Measurements from ENCODE around the gene NELFA.

NELFA gene

DNA sequence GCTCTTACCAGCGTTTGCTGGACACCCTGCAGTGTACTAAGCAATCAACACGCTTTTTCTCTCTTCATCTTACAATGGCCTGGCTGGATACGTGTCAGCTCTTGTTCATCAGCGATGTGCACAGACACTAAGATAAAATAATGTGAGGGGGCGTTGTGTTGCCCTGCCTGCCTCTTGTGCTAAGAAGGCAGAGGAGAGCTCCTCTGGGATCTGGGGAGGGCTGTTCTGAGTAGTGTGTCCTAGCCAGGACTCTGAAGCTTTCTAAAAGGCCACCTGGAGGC, 49.7 kb downstream of the NELFA start:
- peaks cover 0 to 1% of the 10 kb centered on the region in 2 donors for H3K4me1 ChIP-seq (ENCODE audit: control insufficient read depth in 2 of 2, insufficient read depth in 1 of 2, low read depth in 1 of 2, low read length in 2 of 2)
- no CpG with 5 or more reads among the region's 5 CpGs for WGBS, 2 donors (ENCODE audit: extremely low coverage in 2 of 2, insufficient read length in 2 of 2, insufficient replicate concordance in 1 of 2)
- no peak overlapping the region for H4K8ac ChIP-seq (ENCODE audit: low read depth, low read length)
- no peak overlapping the region for H3K4me2 ChIP-seq (ENCODE audit: insufficient read depth, low read length, poor library complexity, severe bottlenecking)
- no peak overlapping the region for H3K27ac ChIP-seq (replicated peaks; ENCODE audit: low read length)
- H2BK120ac ChIP-seq (ENCODE audit: low read depth, low read length), result no peak overlapping the region
- no peak overlapping the region for H2BK15ac ChIP-seq (ENCODE audit: low read length)
- H2BK12ac ChIP-seq (ENCODE audit: low read length), result no peak overlapping the region
- peaks cover 64 to 99% of the 10 kb centered on the region in 2 donors for H3K36me3 ChIP-seq (replicated peaks in 1 of 2; ENCODE audit: control insufficient read depth in 2 of 2, insufficient read depth in 2 of 2, low read length in 2 of 2)
- no peak overlapping the region for H2BK5ac ChIP-seq (ENCODE audit: low read length)
- H3K9me3 ChIP-seq (replicated peaks in 1 of 2; ENCODE audit: control insufficient read depth in 2 of 2, insufficient read depth in 1 of 2, low read depth in 1 of 2, low read length in 2 of 2), result no peaks in the 10 kb centered on the region
- no peak overlapping the region for H3K23ac ChIP-seq (ENCODE audit: low read depth, low read length, poor library complexity)
- H3K18ac ChIP-seq (ENCODE audit: low read length), result no peak overlapping the region
- no peak overlapping the region for H3K4me3 ChIP-seq (ENCODE audit: low read length in 2 of 2)
- no peak overlapping the region for H2AK5ac ChIP-seq (ENCODE audit: low read depth, low read length)
- H2AFZ ChIP-seq (ENCODE audit: low read length), result no peak overlapping the region
- no peak overlapping the region for H3K4ac ChIP-seq (ENCODE audit: low read length)
- peaks cover 5% of the 10 kb centered on the region for H3K79me1 ChIP-seq (ENCODE audit: low read depth, low read length)
- no peak overlapping the region for H3K14ac ChIP-seq (ENCODE audit: low read length)
- H3K9ac ChIP-seq (ENCODE audit: low read depth, low read length, poor library complexity), result no peak overlapping the region
- H3K27me3 ChIP-seq (ENCODE audit: control insufficient read depth in 3 of 3, insufficient read depth in 3 of 3, low read depth in 1 of 3, low read length in 3 of 3), result no peaks in the 10 kb centered on the region
- no peak overlapping the region for H4K91ac ChIP-seq (ENCODE audit: low read depth, low read length, poor library complexity)
- DNase-seq (ENCODE audit: low spot score), result no peak

DNA sequence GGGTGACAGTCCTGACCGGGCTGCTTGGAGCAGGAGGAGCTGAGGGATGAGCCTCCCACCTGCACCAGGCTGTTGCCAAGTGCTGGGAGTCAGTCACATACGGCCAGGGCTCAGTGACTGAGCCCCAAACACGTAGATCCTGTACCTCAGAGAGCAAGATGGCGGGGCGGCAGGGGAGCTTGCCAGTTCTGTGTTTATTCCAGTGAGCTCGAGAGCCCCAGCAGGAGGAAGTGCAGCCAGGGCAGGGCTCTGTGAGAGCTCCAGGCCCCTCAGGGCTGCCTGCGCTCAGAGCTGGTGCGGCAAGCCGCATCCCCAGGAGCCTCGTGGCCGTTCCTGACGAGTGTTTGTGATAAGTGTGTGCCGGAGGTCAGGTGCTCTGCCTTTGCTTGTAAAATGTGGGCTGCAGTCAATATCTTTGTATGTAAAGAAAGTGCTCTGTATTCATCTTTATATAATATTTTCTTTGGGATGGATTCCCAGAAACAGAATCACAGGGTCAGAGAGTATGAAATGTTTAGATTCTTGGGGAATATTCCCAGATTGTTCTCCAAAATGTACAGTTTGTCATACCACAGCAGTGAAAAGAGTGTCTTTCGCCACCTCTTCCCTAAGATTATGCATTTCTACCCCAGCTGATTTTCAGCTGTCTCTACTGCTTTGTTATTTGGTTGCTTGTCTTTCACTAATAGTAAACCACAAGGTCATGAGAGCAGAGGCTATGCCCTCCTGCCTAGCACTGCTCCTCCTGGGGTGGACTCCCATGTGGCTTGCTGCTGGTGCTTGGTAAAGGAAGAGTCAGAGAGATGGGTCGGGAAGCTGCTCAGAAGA, 50.3 kb downstream of the NELFA start:
- no peak overlapping the region for H4K8ac ChIP-seq (ENCODE audit: low read depth, low read length)
- peaks cover 0 to 1% of the 10 kb centered on the region in 2 donors for H3K4me1 ChIP-seq (ENCODE audit: control insufficient read depth in 2 of 2, insufficient read depth in 1 of 2, low read depth in 1 of 2, low read length in 2 of 2)
- no peak overlapping the region for H2BK15ac ChIP-seq (ENCODE audit: low read length)
- H3K9me3 ChIP-seq (replicated peaks in 1 of 2; ENCODE audit: control insufficient read depth in 2 of 2, insufficient read depth in 1 of 2, low read depth in 1 of 2, low read length in 2 of 2), result no peaks in the 10 kb centered on the region
- H3K18ac ChIP-seq (ENCODE audit: low read length), result no peak overlapping the region
- no peak overlapping the region for H2BK5ac ChIP-seq (ENCODE audit: low read length)
- H2BK12ac ChIP-seq (ENCODE audit: low read length), result no peak overlapping the region
- H3K23ac ChIP-seq (ENCODE audit: low read depth, low read length, poor library complexity), result no peak overlapping the region
- DNase-seq (ENCODE audit: low spot score), result no peak
- peaks cover 5% of the 10 kb centered on the region for H3K79me1 ChIP-seq (ENCODE audit: low read depth, low read length)
- no peak overlapping the region for H3K4me2 ChIP-seq (ENCODE audit: insufficient read depth, low read length, poor library complexity, severe bottlenecking)
- H2BK120ac ChIP-seq (ENCODE audit: low read depth, low read length), result no peak overlapping the region
- H3K27ac ChIP-seq (replicated peaks; ENCODE audit: low read length), result no peak overlapping the region
- no peaks in the 10 kb centered on the region for H3K27me3 ChIP-seq (ENCODE audit: control insufficient read depth in 3 of 3, insufficient read depth in 3 of 3, low read depth in 1 of 3, low read length in 3 of 3)
- H2AK5ac ChIP-seq (ENCODE audit: low read depth, low read length), result no peak overlapping the region
- WGBS, 2 donors (ENCODE audit: extremely low coverage in 2 of 2, insufficient read length in 2 of 2, insufficient replicate concordance in 1 of 2), result no CpG with 5 or more reads among the region's 15 CpGs
- no peak overlapping the region for H3K9ac ChIP-seq (ENCODE audit: low read depth, low read length, poor library complexity)
- H3K4ac ChIP-seq (ENCODE audit: low read length), result no peak overlapping the region
- H2AFZ ChIP-seq (ENCODE audit: low read length), result no peak overlapping the region
- peaks cover 64 to 99% of the 10 kb centered on the region in 2 donors for H3K36me3 ChIP-seq (replicated peaks in 1 of 2; ENCODE audit: control insufficient read depth in 2 of 2, insufficient read depth in 2 of 2, low read length in 2 of 2)
- H4K91ac ChIP-seq (ENCODE audit: low read depth, low read length, poor library complexity), result no peak overlapping the region
- no peak overlapping the region for H3K14ac ChIP-seq (ENCODE audit: low read length)
- H3K4me3 ChIP-seq (ENCODE audit: low read length in 2 of 2), result no peak overlapping the region

- Histone ChIP-seq H2BK5ac (ENCODE audit: low read length) (no peak overlapping the region), H2AFZ (ENCODE audit: low read length) (no peak overlapping the region), H3K27ac (replicated peaks; ENCODE audit: low read length) (no peak overlapping the region), H3K36me3 (replicated peaks in 1 of 2; ENCODE audit: control insufficient read depth in 2 of 2, insufficient read depth in 2 of 2, low read length in 2 of 2) (peaks cover 69 to 99% of the 10 kb centered on the region in 2 donors), H4K91ac (ENCODE audit: low read depth, low read length, poor library complexity) (no peak overlapping the region), H3K27me3 (ENCODE audit: control insufficient read depth in 3 of 3, insufficient read depth in 3 of 3, low read depth in 1 of 3, low read length in 3 of 3) (no peaks in the 10 kb centered on the region), H2BK15ac (ENCODE audit: low read length) (no peak overlapping the region), H3K18ac (ENCODE audit: low read length) (no peak overlapping the region), H3K4me3 (ENCODE audit: low read length in 2 of 2) (no peak overlapping the region), H4K8ac (ENCODE audit: low read depth, low read length) (no peak overlapping the region), H3K14ac (ENCODE audit: low read length) (no peak overlapping the region), H2AK5ac (ENCODE audit: low read depth, low read length) (no peak overlapping the region), H3K4me1 (ENCODE audit: control insufficient read depth in 2 of 2, insufficient read depth in 1 of 2, low read depth in 1 of 2, low read length in 2 of 2) (no peaks in the 10 kb centered on the region), H3K4ac (ENCODE audit: low read length) (no peak overlapping the region), H3K23ac (ENCODE audit: low read depth, low read length, poor library complexity) (no peak overlapping the region), H2BK120ac (ENCODE audit: low read depth, low read length) (no peak overlapping the region), H2BK12ac (ENCODE audit: low read length) (no peak overlapping the region), H3K9ac (ENCODE audit: low read depth, low read length, poor library complexity) (peak overlapping the region; percentile 46), H3K4me2 (ENCODE audit: insufficient read depth, low read length, poor library complexity, severe bottlenecking) (no peak overlapping the region), H3K79me1 (ENCODE audit: low read depth, low read length) (peaks cover 8% of the 10 kb centered on the region), H3K9me3 (replicated peaks in 1 of 2; ENCODE audit: control insufficient read depth in 2 of 2, insufficient read depth in 1 of 2, low read depth in 1 of 2, low read length in 2 of 2) (no peaks in the 10 kb centered on the region)
- WGBS, 2 donors (ENCODE audit: extremely low coverage in 2 of 2, insufficient read length in 2 of 2, insufficient replicate concordance in 1 of 2), result 100% methylated on average over 2 of the region's 12 CpGs; no CpG with 5 or more reads in 1 of the 2 donors
- DNase-seq (ENCODE audit: low spot score), result no peak
Observed at GRCh38 chr4:1956631-1957030, 52.1 kb downstream of the NELFA start.

GRCh38 chr4:1953335-1953734, 55.4 kb downstream of the NELFA start:
- no peak overlapping the region for H2BK120ac ChIP-seq (ENCODE audit: low read depth, low read length)
- peaks cover 61 to 98% of the 10 kb centered on the region in 2 donors for H3K36me3 ChIP-seq (replicated peaks in 1 of 2; ENCODE audit: control insufficient read depth in 2 of 2, insufficient read depth in 2 of 2, low read length in 2 of 2)
- no peak overlapping the region for H2BK5ac ChIP-seq (ENCODE audit: low read length)
- no peak overlapping the region for H4K8ac ChIP-seq (ENCODE audit: low read depth, low read length)
- H2AK5ac ChIP-seq (ENCODE audit: low read depth, low read length), result no peak overlapping the region
- H3K9ac ChIP-seq (ENCODE audit: low read depth, low read length, poor library complexity), result no peak overlapping the region
- H3K9me3 ChIP-seq (replicated peaks in 1 of 2; ENCODE audit: control insufficient read depth in 2 of 2, insufficient read depth in 1 of 2, low read depth in 1 of 2, low read length in 2 of 2), result no peaks in the 10 kb centered on the region
- no peak overlapping the region for H2BK15ac ChIP-seq (ENCODE audit: low read length)
- no peak overlapping the region for H2BK12ac ChIP-seq (ENCODE audit: low read length)
- no peak overlapping the region for H4K91ac ChIP-seq (ENCODE audit: low read depth, low read length, poor library complexity)
- H3K79me1 ChIP-seq (ENCODE audit: low read depth, low read length), result peaks cover 7% of the 10 kb centered on the region
- no CpG with 5 or more reads among the region's 9 CpGs for WGBS, 2 donors (ENCODE audit: extremely low coverage in 2 of 2, insufficient read length in 2 of 2, insufficient replicate concordance in 1 of 2)
- no peak overlapping the region for H3K18ac ChIP-seq (ENCODE audit: low read length)
- H3K4me3 ChIP-seq (ENCODE audit: low read length in 2 of 2), result no peak overlapping the region
- no peaks in the 10 kb centered on the region for H3K4me1 ChIP-seq (ENCODE audit: control insufficient read depth in 2 of 2, insufficient read depth in 1 of 2, low read depth in 1 of 2, low read length in 2 of 2)
- no peak overlapping the region for H3K27ac ChIP-seq (replicated peaks; ENCODE audit: low read length)
- no peak overlapping the region for H2AFZ ChIP-seq (ENCODE audit: low read length)
- H3K27me3 ChIP-seq (ENCODE audit: control insufficient read depth in 3 of 3, insufficient read depth in 3 of 3, low read depth in 1 of 3, low read length in 3 of 3), result no peaks in the 10 kb centered on the region
- no peak for DNase-seq (ENCODE audit: low spot score)
- no peak overlapping the region for H3K4ac ChIP-seq (ENCODE audit: low read length)
- no peak overlapping the region for H3K23ac ChIP-seq (ENCODE audit: low read depth, low read length, poor library complexity)
- no peak overlapping the region for H3K4me2 ChIP-seq (ENCODE audit: insufficient read depth, low read length, poor library complexity, severe bottlenecking)
- H3K14ac ChIP-seq (ENCODE audit: low read length), result no peak overlapping the region
